Measurements from ENCODE around the gene TEAD1. TPM values are rescaled to one million over a fixed set of nuclear protein-coding genes. Genes with fewer than 3 reads are reported as not detected.

TEAD1 gene
- total and polyA plus RNA-seq, 9 of the 15 experiments (the other 6 are each of a cell fraction or from before 2014, with no cell fraction given), result 1.7 to 17.7 (median 10.8) TPM

- TF ChIP-seq BCLAF1 (IDR thresholded peaks at IDR 0.05; ENCODE audit: borderline replicate concordance in 1 of 2, control insufficient read depth in 1 of 2, low read depth in 2 of 2, low read length in 1 of 2), result no peak
- no peak for TF ChIP-seq BRD4 (IDR thresholded peaks at IDR 0.05)
- no peak for TF ChIP-seq ZNF146 (CRISPR knock-in tag; IDR thresholded peaks at IDR 0.05; ENCODE audit: unreplicated experiment)
- TF ChIP-seq RFX5 (IDR thresholded peaks at IDR 0.05; ENCODE audit: low read depth, low read length), result no peak
- no peak for TF ChIP-seq BRF2 (IDR thresholded peaks at IDR 0.05; ENCODE audit: borderline replicate concordance, insufficient read depth, insufficient read length)
- no peak for TF ChIP-seq SLC30A9 (CRISPR knock-in tag; IDR thresholded peaks at IDR 0.05)
- no peak for TF ChIP-seq PHTF2 (CRISPR knock-in tag; IDR thresholded peaks at IDR 0.05)
- TF ChIP-seq C11orf30 (IDR thresholded peaks at IDR 0.05; ENCODE audit: low read depth), result peak; percentile 98
- peak; percentile 61; the same call in 1 of the 2 replicates for TF ChIP-seq ZNF263 (CRISPR knock-in tag; IDR thresholded peaks at IDR 0.05; ENCODE audit: borderline replicate concordance)
- TF ChIP-seq BRD9 (IDR thresholded peaks at IDR 0.05; ENCODE audit: low read depth, partially characterized antibody), result no peak
- no peak for TF ChIP-seq NR2C1 (IDR thresholded peaks at IDR 0.05)
- TF ChIP-seq NR2C1 (tag; IDR thresholded peaks at IDR 0.05), result no peak
Measured at GRCh38 chr11:12859872-12860657, 185.8 kb downstream of the TEAD1 start (continued).
